GM21576 (cell line): ENCODE data around the gene TPP2.

Source experiments
- ATAC-seq: cut with Tn5 transposase; IDR thresholded peaks from one replicate; pipeline ENCODE4 v1.9.1; 2021; ENCODE audit warnings: mild to moderate bottlenecking, moderate library complexity; ENCODE audit not compliant: unreplicated experiment

The TPP2 gene

GRCh38 chr13:102690883-102691282 lies 94.1 kb downstream of the TPP2 start:
- ATAC-seq, result no peak

DNA sequence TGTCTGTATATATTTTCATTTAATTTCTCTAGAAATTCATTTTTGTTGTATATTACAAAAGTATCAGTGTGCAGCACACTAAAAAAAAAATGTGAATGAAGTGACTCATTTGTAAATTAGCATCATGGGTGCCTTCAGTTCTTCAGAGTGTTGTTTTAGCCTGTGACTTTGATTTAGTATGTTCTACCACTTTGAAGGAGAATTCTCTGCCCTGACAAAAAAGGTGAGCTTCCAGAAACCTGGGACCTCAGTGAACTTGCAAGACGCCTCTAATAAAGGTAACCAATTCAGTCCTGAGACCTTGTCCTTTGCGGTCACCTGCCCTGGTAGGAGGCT lies 95.7 kb downstream of the TPP2 start:
- no peak for ATAC-seq

DNA sequence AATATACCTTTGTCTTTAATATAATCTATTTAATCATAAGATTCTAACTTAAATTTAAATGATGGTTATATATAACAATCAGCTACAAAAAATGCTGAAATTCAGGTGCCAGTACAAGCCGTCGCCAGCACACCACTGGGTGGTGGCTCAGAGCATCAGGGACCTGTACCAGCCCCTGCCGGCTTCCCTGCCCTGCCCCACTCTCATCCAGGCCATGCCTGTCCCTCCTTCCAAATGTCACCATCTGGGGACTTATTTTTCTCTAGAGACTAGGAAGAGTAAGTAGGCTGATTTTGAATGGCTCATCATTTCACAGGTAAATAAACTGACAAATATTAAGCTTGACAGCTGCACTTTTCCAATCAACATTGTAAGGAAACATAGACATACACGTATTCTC lies 96.5 kb downstream of the TPP2 start:
- no peak for ATAC-seq

DNA sequence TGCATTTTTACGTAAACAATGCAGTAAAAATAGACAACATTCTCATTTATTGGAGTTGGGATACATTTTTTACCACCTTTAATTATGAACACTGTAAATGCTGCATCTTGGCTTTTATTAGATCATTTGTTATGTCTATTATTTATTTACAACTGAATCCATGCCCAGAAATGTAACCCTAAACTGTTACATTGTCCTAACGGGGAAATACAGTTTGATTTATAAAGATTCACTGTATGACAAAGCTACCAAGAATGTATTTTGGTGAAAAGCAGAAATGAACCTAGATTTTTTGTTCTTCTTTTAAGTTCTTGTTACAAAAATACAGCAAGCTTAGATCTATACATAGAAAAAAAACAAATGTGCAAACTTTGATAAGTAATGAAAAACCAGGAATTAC lies 97.0 kb downstream of the TPP2 start:
- ATAC-seq, result no peak

DNA sequence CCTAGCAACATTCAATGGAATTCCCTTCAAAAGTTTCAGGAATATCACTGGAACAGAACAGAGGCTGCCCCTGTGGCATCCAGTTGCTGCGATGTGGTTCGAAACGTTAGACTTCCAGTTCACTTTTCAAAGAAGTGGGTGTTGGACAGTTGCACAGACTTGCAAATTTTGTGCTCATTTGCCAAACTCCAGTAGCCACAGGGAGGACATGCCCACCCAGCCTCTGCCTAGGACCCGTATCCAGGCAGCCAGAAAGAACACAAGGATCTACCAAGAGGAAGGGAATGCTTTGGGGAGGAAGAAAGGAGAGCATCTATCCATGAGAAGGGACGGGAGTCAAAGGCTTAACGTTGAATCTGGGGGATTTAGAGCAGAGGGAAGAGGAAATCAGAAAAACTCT lies 98.2 kb downstream of the TPP2 start, which contains the start of gene METTL21C:
Gene METTL21C (minus strand): TSS at position 108 of the 400 bp plus-strand sequence. CDS start 546 bp downstream, outside the sequence.
- ATAC-seq, result no peak

GRCh38 chr13:102696465-102696864 lies 99.7 kb downstream of the TPP2 start:
- no peak for ATAC-seq

GRCh38 chr13:102697264-102697663 lies 100.5 kb downstream of the TPP2 start:
- no peak for ATAC-seq

DNA sequence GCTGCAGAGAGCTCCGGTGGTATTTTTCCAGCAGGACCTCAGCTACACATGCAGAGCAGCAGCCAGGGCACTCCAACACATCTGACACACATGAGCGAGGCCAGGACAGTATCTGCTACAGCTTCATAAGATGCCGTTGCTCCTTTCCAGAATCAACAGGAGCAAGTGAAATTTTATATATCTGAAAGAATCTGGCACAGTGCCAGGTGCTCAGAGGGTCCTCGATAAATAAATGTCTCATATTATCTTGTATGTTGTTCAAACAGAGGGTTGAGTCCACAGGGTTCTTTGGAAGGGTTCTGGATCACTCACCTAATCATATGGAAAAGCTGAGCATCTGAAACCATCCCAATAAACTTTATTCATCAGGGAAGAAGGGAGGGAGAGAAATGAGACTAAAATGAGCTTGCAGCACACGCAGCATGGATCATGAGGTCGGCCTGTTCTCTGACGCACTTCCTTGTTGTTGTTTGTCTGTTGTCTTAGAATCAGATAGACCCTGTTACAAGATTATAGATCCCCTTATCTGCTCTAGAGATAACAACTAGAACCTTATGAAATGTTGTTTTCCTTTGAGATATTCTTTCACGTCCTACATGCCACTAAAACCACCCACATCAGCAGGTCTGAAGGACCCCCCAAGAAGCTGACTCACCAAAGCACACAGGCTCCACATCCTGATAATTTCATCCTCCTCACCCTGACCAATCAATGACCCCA lies 101.3 kb downstream of the TPP2 start:
- no peak for ATAC-seq

GRCh38 chr13:102698649-102698980 lies 101.8 kb downstream of the TPP2 start:
- ATAC-seq, result no peak

- no peak for ATAC-seq
Observed at GRCh38 chr13:102699504-102699903, 102.7 kb downstream of the TPP2 start.

- no peak for ATAC-seq
Observed at GRCh38 chr13:102700088-102701031, 103.6 kb downstream of the TPP2 start.

DNA sequence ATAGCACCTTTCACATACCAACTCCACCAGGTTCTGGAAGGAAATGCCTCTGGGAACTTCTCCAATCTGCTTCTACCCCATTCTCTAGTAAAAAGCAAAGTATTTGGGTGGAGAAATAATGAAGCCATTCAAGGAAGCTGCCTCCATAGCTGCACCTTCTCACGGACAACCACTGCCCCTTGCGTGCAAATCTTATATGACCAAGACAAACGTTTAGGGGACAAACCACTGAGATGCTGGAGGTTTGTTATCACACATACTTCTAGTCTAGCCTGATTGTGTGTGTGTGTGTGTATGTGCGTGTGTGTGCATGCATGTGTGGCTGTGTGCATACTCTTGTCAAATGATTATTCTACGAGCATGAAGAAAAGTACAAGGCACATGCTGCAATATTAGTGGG lies 104.5 kb downstream of the TPP2 start:
- no peak for ATAC-seq

DNA sequence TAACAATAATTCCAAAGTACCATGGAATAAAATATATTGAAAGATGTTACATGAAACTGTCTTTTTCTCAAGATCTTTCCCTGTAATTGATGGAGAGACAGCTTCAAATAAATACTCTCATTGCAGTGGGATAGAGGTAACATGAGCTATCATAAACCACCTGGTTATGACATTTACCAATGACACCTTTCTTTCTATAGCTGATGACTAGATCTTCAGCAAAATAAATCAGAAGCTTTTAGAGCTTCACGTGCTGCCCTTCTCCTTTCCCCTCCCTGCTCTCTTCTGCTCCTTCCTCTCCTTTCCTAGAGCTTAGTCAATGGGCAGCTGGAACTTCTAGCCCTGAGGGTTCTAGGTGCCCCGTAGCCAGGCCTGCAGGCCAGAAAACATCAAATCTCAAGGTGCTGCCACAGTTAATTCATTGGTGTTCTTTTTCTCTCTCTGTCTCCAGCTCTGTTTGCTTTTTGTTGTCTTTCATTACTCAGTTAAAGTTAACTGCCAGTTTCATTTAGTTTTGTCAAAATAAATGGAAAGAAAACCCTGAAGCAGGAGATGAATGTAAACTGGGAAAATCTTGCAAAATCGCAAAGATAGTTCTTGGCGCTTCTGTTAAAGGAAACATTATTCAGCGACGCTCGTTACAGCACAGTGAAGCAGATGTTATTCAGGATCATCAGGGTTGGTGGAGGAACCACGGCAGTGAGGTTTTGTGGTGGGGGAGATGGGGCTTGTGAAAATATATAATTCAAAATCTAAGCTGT lies 106.4 kb downstream of the TPP2 start:
- ATAC-seq, result no peak

DNA sequence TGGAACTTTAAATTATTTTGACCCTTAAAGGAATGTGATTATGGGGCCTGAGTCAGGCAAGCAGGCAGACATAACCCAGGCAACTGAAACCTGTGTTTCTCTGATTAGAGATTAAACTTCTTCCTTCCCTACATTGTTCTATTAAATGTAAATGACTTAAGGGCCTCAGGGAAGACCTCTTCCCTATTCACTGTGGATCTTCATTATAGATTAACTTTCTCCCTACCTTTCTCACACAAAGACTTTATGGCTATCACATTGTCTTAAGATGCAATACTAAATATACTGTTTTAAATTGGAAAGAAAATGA lies 106.9 kb downstream of the TPP2 start:
- ATAC-seq, result no peak

GRCh38 chr13:102704238-102705058 lies 107.7 kb downstream of the TPP2 start:
- no peak for ATAC-seq

DNA sequence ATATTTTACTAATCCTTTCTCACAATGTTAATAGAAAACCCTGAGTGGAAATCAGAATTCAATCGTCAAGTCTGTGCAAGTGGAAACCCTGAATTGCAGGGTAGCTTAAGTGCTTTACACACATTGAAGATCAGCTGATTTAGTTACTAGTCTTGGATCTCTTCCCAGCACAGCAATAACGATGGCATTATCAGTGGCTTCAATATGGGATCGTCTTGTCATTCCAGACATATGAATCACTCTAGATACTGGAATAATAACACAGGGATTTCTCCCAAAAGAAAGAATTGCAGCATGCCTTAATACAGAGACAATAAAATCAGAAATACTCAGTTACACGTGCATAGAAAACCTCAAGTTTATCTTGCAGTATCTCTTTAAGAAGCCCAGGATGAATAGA lies 110.7 kb downstream of the TPP2 start:
- ATAC-seq, result no peak

- ATAC-seq, result no peak
Observed at GRCh38 chr13:102708211-102708610, 111.4 kb downstream of the TPP2 start.

GRCh38 chr13:102708991-102709390 lies 112.2 kb downstream of the TPP2 start:
- ATAC-seq, result no peak

DNA sequence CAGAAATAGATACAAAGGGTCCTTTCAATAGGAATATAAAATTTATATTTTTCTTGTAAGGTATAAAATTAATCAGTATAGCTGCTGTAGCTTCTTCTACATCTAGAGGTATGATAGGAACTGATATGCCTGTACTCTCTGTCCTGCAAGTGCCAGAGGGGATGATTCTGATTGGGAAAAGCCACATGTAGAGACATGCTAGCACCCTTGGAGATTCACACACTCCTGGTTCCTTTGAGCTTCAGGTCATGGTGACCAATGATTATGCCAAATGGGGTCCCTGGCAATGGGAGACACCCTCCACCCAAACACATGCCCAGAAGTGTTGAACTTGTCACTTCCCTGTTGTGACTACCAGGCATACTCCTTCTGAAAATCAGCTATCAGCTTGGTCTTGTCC lies 112.8 kb downstream of the TPP2 start:
- ATAC-seq, result no peak

- no peak for ATAC-seq
Observed at GRCh38 chr13:102710261-102710679, 113.5 kb downstream of the TPP2 start.

DNA sequence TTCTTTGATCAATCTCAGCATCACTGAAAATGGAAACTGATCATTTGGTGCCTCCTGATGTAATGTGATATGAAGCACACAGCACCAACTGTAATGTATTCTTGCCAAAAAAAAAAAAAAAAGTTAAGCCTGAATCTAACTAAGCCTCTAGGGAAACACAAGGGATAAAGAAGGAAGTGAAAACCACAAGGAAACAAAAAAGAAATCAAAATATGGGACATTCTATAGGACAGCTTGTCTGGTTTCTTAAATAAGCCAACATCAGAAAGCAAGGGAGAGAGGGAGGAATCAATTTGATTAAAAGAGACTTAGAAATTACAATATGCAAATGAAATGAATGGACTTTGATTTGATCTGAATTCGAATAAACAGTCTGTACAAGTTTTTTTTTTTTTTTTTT lies 118.7 kb downstream of the TPP2 start:
- no peak for ATAC-seq
